Tibial nerve (tissue), 4 donors: ENCODE data around the gene CHRDL2.

Source experiments
- CTCF ChIP-seq, 5 experiments: fragments of 200-600 bp in 3 of 5; fragments of 450-650 bp in 2 of 5; sonication (generic) in 3 of 5; IDR thresholded peaks; one replicate each; pipeline ENCODE4 v1.5.1; 2016 to 2019; ENCODE audit warnings: antibody characterized with exemption in 5 of 5, mild to moderate bottlenecking in 3 of 5, moderate library complexity in 2 of 5
- EP300 ChIP-seq, 2 donors: sonication (generic); formaldehyde crosslinking; IDR thresholded peaks; one replicate each; pipeline ENCODE4 v1.6.1; 2017; ENCODE audit warnings: antibody characterized with exemption in 2 of 2, mild to moderate bottlenecking in 1 of 2
- POLR2A ChIP-seq, 2 donors: fragments of 450-650 bp; IDR thresholded peaks; one replicate each; pipeline ENCODE4 v1.6.1; 2017; ENCODE audit warnings: antibody characterized with exemption in 2 of 2, mild to moderate bottlenecking in 2 of 2, moderate library complexity in 2 of 2

- TF ChIP-seq CTCF (IDR thresholded peaks at IDR 0.05) (no peak), POLR2A (IDR thresholded peaks at IDR 0.05) (no peak), EP300 (IDR thresholded peaks at IDR 0.05) (no peak)
These were observed 61.7 kb downstream of the CHRDL2 start for GRCh38 chr11:74669211-74670160.
